CD8-positive, alpha-beta memory T cell (primary cell): Measurements from ENCODE around the gene SH2D7. TPM values are rescaled to one million over a fixed set of nuclear protein-coding genes. Genes with fewer than 3 reads are reported as not detected.

Source experiments
- CTCF ChIA-PET: fragments of 350-600 bp; sonication (Branson Sonifier 250); formaldehyde crosslinking; loops from one replicate; lab custom pipeline; 2021; ENCODE audit warnings: antibody characterized with exemption; lab: Charles Lee
- POLR2A ChIA-PET: fragments of 350-600 bp; sonication (Branson Sonifier 250); formaldehyde crosslinking; loops from one replicate; lab custom pipeline; 2021; ENCODE audit warnings: antibody characterized with exemption; lab: Charles Lee
- DNase-seq, 5 donors: peaks; one replicate each; pipeline versions ENCODE4 v3.0.0 to v3.0.0-alpha.2; 2020 to 2022; ENCODE audit warnings: mixed read lengths in 1 of 5
- H3K27ac ChIP-seq: one replicate; pipeline ENCODE4 v1.7.0; 2013; ENCODE audit warnings: low read depth, mild to moderate bottlenecking, low read length, moderate library complexity
- H3K27me3 ChIP-seq: 2 replicates; pipeline ENCODE4 v1.7.0; 2013; ENCODE audit warnings: low read length, mild to moderate bottlenecking; ENCODE audit not compliant: insufficient read depth, poor library complexity, severe bottlenecking
- H3K36me3 ChIP-seq: 2 replicates; pipeline ENCODE4 v1.7.0; 2013; ENCODE audit warnings: mild to moderate bottlenecking, low read length, moderate library complexity; ENCODE audit not compliant: insufficient read depth
- H3K4me1 ChIP-seq: 2 replicates; pipeline ENCODE4 v1.7.0; 2013; ENCODE audit warnings: mild to moderate bottlenecking, low read length, moderate library complexity; ENCODE audit not compliant: insufficient read depth
- H3K4me3 ChIP-seq: 2 replicates; pipeline ENCODE4 v1.7.0; 2013; ENCODE audit warnings: mild to moderate bottlenecking, low read length
- H3K9me3 ChIP-seq: 2 replicates; pipeline ENCODE4 v1.7.0; 2013; ENCODE audit warnings: mild to moderate bottlenecking, low read length
- H3K27ac Mint-ChIP-seq, 8 donors: one replicate each; pipeline ENCODE4 v1.8.0; 2020 to 2021; ENCODE audit warnings: mixed read lengths in 8 of 8, mild to moderate bottlenecking in 6 of 8, inconsistent platforms in 3 of 8, moderate library complexity in 3 of 8
- H3K27me3 Mint-ChIP-seq, 2 donors: one replicate each; pipeline ENCODE4 v1.8.0; 2020 to 2021; ENCODE audit warnings: mixed read lengths in 2 of 2, mild to moderate bottlenecking in 1 of 2, moderate library complexity in 1 of 2
- H3K36me3 Mint-ChIP-seq, 3 donors: one replicate each; pipeline ENCODE4 v1.8.0; 2020 to 2021; ENCODE audit warnings: mixed read lengths in 3 of 3, inconsistent platforms in 1 of 3, mild to moderate bottlenecking in 1 of 3
- H3K4me1 Mint-ChIP-seq, 3 donors: one replicate each; pipeline ENCODE4 v1.8.0; 2020 to 2021; ENCODE audit warnings: mixed read lengths in 3 of 3, inconsistent platforms in 1 of 3, mild to moderate bottlenecking in 1 of 3
- H3K4me3 Mint-ChIP-seq, 7 donors: one replicate each; pipeline ENCODE4 v1.8.0; 2020 to 2021; ENCODE audit warnings: mixed read lengths in 7 of 7, mild to moderate bottlenecking in 6 of 7, moderate library complexity in 4 of 7, inconsistent platforms in 2 of 7
- H3K9me3 Mint-ChIP-seq, 5 donors: one replicate each; pipeline ENCODE4 v1.8.0; 2020 to 2022; ENCODE audit warnings: mixed read lengths in 5 of 5, mild to moderate bottlenecking in 3 of 5, moderate library complexity in 2 of 5, inconsistent platforms in 1 of 5
- polyA plus RNA-seq: library from polyadenylated mRNA; unstranded; fragments of 300-500 nt; fragmentation: Illumina TruSeq; gene quantifications from one replicate; pipeline ENCODE4 v1.2.3, GENCODE V29; 2021
- total RNA-seq, 2 experiments: library from RNA; stranded (reverse); gene quantifications; one replicate each; pipeline ENCODE4 v1.2.3, GENCODE V29; 2021

The SH2D7 gene
- total and polyA plus RNA-seq, 3 experiments from 2014 or later, result not detected

GRCh38 chr15:78080088-78080460, 12.3 kb upstream of the SH2D7 start:
- Mint-ChIP-seq H3K27ac (peak overlapping the region in 3 of 8 donors; percentile 36 to 74 (median 38)), H3K27me3 (no peaks in the 10 kb centered on the region), H3K9me3 (no peaks in the 10 kb centered on the region), H3K36me3 (peaks cover 0 to 12% (median 0%) of the 10 kb centered on the region in 3 donors), H3K4me3 (peak overlapping the region in 1 of 7 donors; percentile 31), H3K4me1 (peaks cover 20 to 41% (median 25%) of the 10 kb centered on the region in 3 donors)
- H3K36me3 ChIP-seq, result no peaks in the 10 kb centered on the region
- H3K9me3 ChIP-seq, result no peaks in the 10 kb centered on the region
- H3K4me3 ChIP-seq, result no peak overlapping the region
- DNase-seq, result no peak
- CTCF ChIA-PET, result interaction anchor here (1.1 to 1.4 kb wide), 3 partner anchors 11 to 81 kb away, joined by 4 to 5 read pairs (median 4); no protein-coding TSS in a partner anchor
- POLR2A ChIA-PET, result interaction anchor here (1.4 kb wide), 1 partner anchor 32 kb away, joined by 3 read pairs; no protein-coding TSS in a partner anchor
- H3K4me1 ChIP-seq, result peaks cover 20% of the 10 kb centered on the region
- H3K27ac ChIP-seq, result no peak overlapping the region
- H3K27me3 ChIP-seq, result no peaks in the 10 kb centered on the region

DNA sequence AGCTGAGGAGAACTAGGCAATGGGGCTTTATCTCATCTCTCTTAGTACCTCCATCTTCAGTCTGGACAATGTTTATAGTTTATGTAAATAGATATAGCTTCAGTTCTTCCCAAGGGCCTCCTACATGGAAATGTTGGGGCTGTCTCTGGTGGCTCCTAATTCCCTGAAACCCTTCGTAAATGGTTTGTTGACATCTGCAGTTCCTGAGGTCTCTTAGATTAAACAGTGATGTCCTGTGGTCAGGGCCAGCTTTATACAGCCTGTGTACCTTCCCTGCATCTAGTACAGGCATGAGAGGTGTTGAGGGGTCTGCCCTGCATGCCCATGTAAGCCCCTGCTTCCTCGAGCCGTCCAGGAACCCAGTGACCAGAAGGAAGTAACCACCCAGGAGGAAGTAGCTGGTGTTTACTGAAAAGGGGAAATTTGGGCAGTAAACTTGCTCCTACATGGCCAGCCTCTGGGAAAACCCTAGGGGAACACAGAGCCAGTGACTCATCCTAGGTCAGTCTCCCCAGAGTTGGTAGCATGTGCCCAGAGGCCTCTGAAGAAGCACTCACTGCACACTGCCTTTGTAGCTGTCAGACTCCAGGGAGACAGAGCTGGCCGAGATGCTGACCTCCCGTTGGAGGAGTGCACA, 10.1 kb upstream of the SH2D7 start:
- no peaks in the 10 kb centered on the region for H3K36me3 ChIP-seq
- H3K4me1 ChIP-seq, result peaks cover 7% of the 10 kb centered on the region
- H3K4me3 ChIP-seq, result no peak overlapping the region
- Mint-ChIP-seq H3K4me3 (peak overlapping the region in 2 of 7 donors; percentile 36 to 63), H3K4me1 (peaks cover 7 to 24% (median 9%) of the 10 kb centered on the region in 3 donors), H3K27ac (peak overlapping the region in 4 of 8 donors; percentile 12 to 81 (median 46)), H3K36me3 (peaks cover 0 to 2% (median 0%) of the 10 kb centered on the region in 3 donors), H3K27me3 (no peaks in the 10 kb centered on the region), H3K9me3 (no peaks in the 10 kb centered on the region)
- no peaks in the 10 kb centered on the region for H3K9me3 ChIP-seq
- no peak overlapping the region for H3K27ac ChIP-seq
- H3K27me3 ChIP-seq, result no peaks in the 10 kb centered on the region
- POLR2A ChIA-PET, result no interaction called here
- CTCF ChIA-PET, result interaction anchor here (1.2 to 1.4 kb wide), 3 partner anchors 26 to 122 kb away, joined by 3 read pairs; no protein-coding TSS in a partner anchor
- no peak for DNase-seq

GRCh38 chr15:78082743-78083110, 9.6 kb upstream of the SH2D7 start:
- CTCF ChIA-PET, result interaction anchor here (1.2 to 1.5 kb wide), 2 partner anchors 32 to 116 kb away, joined by 3 to 5 read pairs; no protein-coding TSS in a partner anchor
- Histone ChIP-seq H3K4me3 (no peak overlapping the region), H3K27me3 (no peaks in the 10 kb centered on the region), H3K27ac (no peak overlapping the region), H3K36me3 (no peaks in the 10 kb centered on the region), H3K4me1 (peaks cover 7% of the 10 kb centered on the region), H3K9me3 (no peaks in the 10 kb centered on the region)
- H3K36me3 Mint-ChIP-seq, result peaks cover 0 to 1% (median 0%) of the 10 kb centered on the region in 3 donors
- H3K27ac Mint-ChIP-seq, result no peak overlapping the region
- peak in 1 of 5 donors; percentile 25 for DNase-seq
- peaks cover 6 to 24% (median 9%) of the 10 kb centered on the region in 3 donors for H3K4me1 Mint-ChIP-seq
- POLR2A ChIA-PET, result no interaction called here
- H3K27me3 Mint-ChIP-seq, result no peaks in the 10 kb centered on the region
- H3K4me3 Mint-ChIP-seq, result no peak overlapping the region
- no peaks in the 10 kb centered on the region for H3K9me3 Mint-ChIP-seq

GRCh38 chr15:78083186-78083585, 9.2 kb upstream of the SH2D7 start:
- H3K27me3 Mint-ChIP-seq, result no peaks in the 10 kb centered on the region
- H3K4me3 ChIP-seq, result no peak overlapping the region
- H3K9me3 Mint-ChIP-seq, result no peaks in the 10 kb centered on the region
- no peak overlapping the region for H3K27ac ChIP-seq
- H3K4me1 ChIP-seq, result peaks cover 3% of the 10 kb centered on the region
- peak in 1 of 5 donors; percentile 8 for DNase-seq
- no peaks in the 10 kb centered on the region for H3K27me3 ChIP-seq
- ChIA-PET POLR2A (no interaction called here), CTCF (interaction anchor here (1.2 to 1.5 kb wide), 2 partner anchors 33 to 117 kb away, joined by 3 to 5 read pairs; no protein-coding TSS in a partner anchor)
- H3K4me3 Mint-ChIP-seq, result no peak overlapping the region
- no peak overlapping the region for H3K27ac Mint-ChIP-seq
- peaks cover 2 to 20% (median 4%) of the 10 kb centered on the region in 3 donors for H3K4me1 Mint-ChIP-seq
- no peaks in the 10 kb centered on the region for H3K36me3 Mint-ChIP-seq
- no peaks in the 10 kb centered on the region for H3K36me3 ChIP-seq
- no peaks in the 10 kb centered on the region for H3K9me3 ChIP-seq

- ChIA-PET POLR2A (no interaction called here), CTCF (interaction anchor here (1.5 kb wide), 1 partner anchor 117 kb away, joined by 5 read pairs; no protein-coding TSS in a partner anchor)
- no peaks in the 10 kb centered on the region for H3K27me3 Mint-ChIP-seq
- peaks cover 0 to 16% (median 3%) of the 10 kb centered on the region in 3 donors for H3K4me1 Mint-ChIP-seq
- DNase-seq, result no peak
- Histone ChIP-seq H3K27ac (no peak overlapping the region), H3K36me3 (no peaks in the 10 kb centered on the region), H3K4me1 (no peaks in the 10 kb centered on the region), H3K27me3 (no peaks in the 10 kb centered on the region), H3K4me3 (no peak overlapping the region), H3K9me3 (no peaks in the 10 kb centered on the region)
- no peaks in the 10 kb centered on the region for H3K36me3 Mint-ChIP-seq
- peak overlapping the region in 1 of 8 donors; percentile 15 for H3K27ac Mint-ChIP-seq
- H3K4me3 Mint-ChIP-seq, result no peak overlapping the region
- H3K9me3 Mint-ChIP-seq, result no peaks in the 10 kb centered on the region
Measured at GRCh38 chr15:78083687-78084448, 8.5 kb upstream of the SH2D7 start.

GRCh38 chr15:78084449-78084750, 8.0 kb upstream of the SH2D7 start:
- no peaks in the 10 kb centered on the region for H3K27me3 Mint-ChIP-seq
- no peak overlapping the region for H3K4me3 ChIP-seq
- ChIA-PET CTCF (interaction anchor here (1.5 kb wide), 1 partner anchor 118 kb away, joined by 5 read pairs; no protein-coding TSS in a partner anchor), POLR2A (no interaction called here)
- H3K4me1 Mint-ChIP-seq, result peaks cover 0 to 15% (median 3%) of the 10 kb centered on the region in 3 donors
- no peaks in the 10 kb centered on the region for H3K36me3 ChIP-seq
- no peak overlapping the region for H3K4me3 Mint-ChIP-seq
- no peaks in the 10 kb centered on the region for H3K9me3 Mint-ChIP-seq
- no peaks in the 10 kb centered on the region for H3K4me1 ChIP-seq
- no peak overlapping the region for H3K27ac Mint-ChIP-seq
- no peaks in the 10 kb centered on the region for H3K9me3 ChIP-seq
- H3K27me3 ChIP-seq, result no peaks in the 10 kb centered on the region
- H3K36me3 Mint-ChIP-seq, result no peaks in the 10 kb centered on the region
- H3K27ac ChIP-seq, result no peak overlapping the region
- peak in 1 of 5 donors; percentile 21 for DNase-seq

DNA sequence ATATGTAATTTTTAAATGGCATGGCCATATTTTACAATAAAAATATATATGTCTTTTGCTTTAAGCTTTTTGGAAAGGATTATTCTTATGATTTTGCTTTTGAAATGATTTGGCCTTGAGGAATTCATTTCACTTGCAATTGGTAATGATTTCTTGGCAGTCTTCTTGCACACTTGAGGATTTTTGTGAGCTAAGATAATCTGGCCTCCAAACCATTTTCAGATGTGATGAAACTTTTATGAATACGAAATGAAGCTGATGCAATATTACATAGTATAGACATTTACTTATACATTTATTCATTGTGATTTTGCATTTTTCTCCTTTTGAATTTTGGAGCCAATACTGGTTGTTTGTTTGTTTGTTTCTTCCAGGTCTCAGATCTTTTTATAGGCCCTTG, 6.4 kb upstream of the SH2D7 start:
- Histone ChIP-seq H3K36me3 (no peaks in the 10 kb centered on the region), H3K27me3 (no peaks in the 10 kb centered on the region), H3K27ac (no peak overlapping the region), H3K9me3 (no peaks in the 10 kb centered on the region), H3K4me1 (no peaks in the 10 kb centered on the region), H3K4me3 (no peak overlapping the region)
- H3K4me1 Mint-ChIP-seq, result peaks cover 0 to 12% (median 2%) of the 10 kb centered on the region in 3 donors
- ChIA-PET CTCF (no interaction called here), POLR2A (no interaction called here)
- no peaks in the 10 kb centered on the region for H3K27me3 Mint-ChIP-seq
- H3K4me3 Mint-ChIP-seq, result no peak overlapping the region
- no peak overlapping the region for H3K27ac Mint-ChIP-seq
- DNase-seq, result no peak
- no peaks in the 10 kb centered on the region for H3K9me3 Mint-ChIP-seq
- H3K36me3 Mint-ChIP-seq, result no peaks in the 10 kb centered on the region
